Aorta (tissue), 5 donors: ENCODE measurements around the gene ZSCAN1. TPM values are rescaled to one million over a fixed set of nuclear protein-coding genes. Genes with fewer than 3 reads are reported as not detected.

ENCODE experiments used
- ATAC-seq: fragments of 200-7000 bp; cut with Tn5 transposase; one replicate; pipeline ENCODE4 v1.9.1; 2022; ENCODE audit warnings: moderate library complexity; ENCODE audit not compliant: low FRiP score
- DNase-seq, 2 donors: peaks; one replicate each; pipeline ENCODE4 v3.0.0-alpha.2; 2020
- H3K27ac ChIP-seq, 2 donors: one replicate each; pipeline ENCODE4 v1.5.1; 2013; ENCODE audit warnings: low read length in 2 of 2, mild to moderate bottlenecking in 2 of 2, moderate library complexity in 2 of 2, control low read depth in 1 of 2, inconsistent platforms in 1 of 2, low read depth in 1 of 2
- H3K27me3 ChIP-seq, 2 donors: one replicate each; pipeline ENCODE4 v1.6.1; 2013; ENCODE audit warnings: control low read depth in 1 of 2, low read length in 1 of 2, mild to moderate bottlenecking in 1 of 2, moderate library complexity in 1 of 2; ENCODE audit not compliant: insufficient read depth in 2 of 2, control insufficient read depth in 1 of 2
- H3K36me3 ChIP-seq, 2 donors: one replicate each; pipeline ENCODE4 v1.6.1; 2013; ENCODE audit warnings: control low read depth in 1 of 2, low read length in 1 of 2, mild to moderate bottlenecking in 1 of 2; ENCODE audit not compliant: insufficient read depth in 2 of 2, control insufficient read depth in 1 of 2
- H3K4me1 ChIP-seq, 2 donors: one replicate each; pipeline ENCODE4 v1.6.1; 2013; ENCODE audit warnings: low read length in 2 of 2, control low read depth in 1 of 2, mild to moderate bottlenecking in 1 of 2, moderate library complexity in 1 of 2; ENCODE audit not compliant: insufficient read depth in 2 of 2, control insufficient read depth in 1 of 2
- H3K4me3 ChIP-seq, 2 donors: one replicate each; pipeline ENCODE4 v1.5.1; 2013; ENCODE audit warnings: low read length in 2 of 2, control low read depth in 1 of 2, mild to moderate bottlenecking in 1 of 2
- H3K9me3 ChIP-seq: one replicate; pipeline ENCODE4 v1.6.1; 2013; ENCODE audit warnings: mild to moderate bottlenecking, low read length; ENCODE audit not compliant: control insufficient read depth
- WGBS, 2 donors: extraction: QIAGEN DNeasy Blood & Tissue Kit; methylation state at CpG; one replicate each; pipeline ENCODE4 v1.1.7; 2013; 5-methylcytosine and 5-hydroxymethylcytosine counted together
- intact Hi-C, 2 donors: fragments of 100-400 bp; cut with DNase I; formaldehyde crosslinking; loops; one replicate each; pipeline versions ENCODE4 v1.14.2 to v1.15.0; 2022
- polyA plus RNA-seq, 2 donors: library from polyadenylated mRNA; stranded (reverse); fragments of 200-250 nt; gene quantifications; one replicate each; pipeline ENCODE4 v1.2.3, GENCODE V29; 2013
- total RNA-seq, 2 donors: library from RNA; stranded (reverse); fragmentation: NEBNext Ultra II Directional; extraction: Animal tissue kit (Norgen Biotek cat#: 25700); gene quantifications; one replicate each; pipeline ENCODE4 v1.2.1, GENCODE V29; 2021
- donor health status: healthy with polysubstance abuse.
- donor health status: Bipolar disorder and iron deficiency.
- donor health status: DM: no; HTN: no; CAD: no.
- donor health status: DM: no; HTN: no; CAD: no.
- donor health status: DM: yes; HTN: yes; CAD: no.

Gene ZSCAN1
- total and polyA plus RNA-seq, 4 donors, result 0.23 TPM; not detected in 3

GRCh38 chr19:58045411-58046050, 11.7 kb downstream of the ZSCAN1 start:
- intact Hi-C loops, result no loop called here
- Histone ChIP-seq H3K27me3 (no peaks in the 10 kb centered on the region), H3K27ac (no peak overlapping the region), H3K4me3 (no peak overlapping the region), H3K4me1 (no peaks in the 10 kb centered on the region), H3K36me3 (no peaks in the 10 kb centered on the region), H3K9me3 (peaks cover 33% of the 10 kb centered on the region)
- ATAC-seq, result no peak
- no peak for DNase-seq
- WGBS, 2 donors, result 96% methylated on average over 24 of the region's 24 CpGs

- intact Hi-C loops, result no loop called here
- WGBS, 2 donors, result 86 to 90% methylated on average over 7 of the region's 7 CpGs
- peaks cover 28% of the 10 kb centered on the region for H3K9me3 ChIP-seq
- H3K4me1 ChIP-seq, result no peaks in the 10 kb centered on the region
- DNase-seq (no peak), ATAC-seq (no peak)
- no peaks in the 10 kb centered on the region for H3K36me3 ChIP-seq
- no peak overlapping the region for H3K4me3 ChIP-seq
- H3K27ac ChIP-seq, result no peak overlapping the region
- H3K27me3 ChIP-seq, result no peaks in the 10 kb centered on the region
These were observed 13.0 kb downstream of the ZSCAN1 start for GRCh38 chr19:58046856-58047255.

DNA sequence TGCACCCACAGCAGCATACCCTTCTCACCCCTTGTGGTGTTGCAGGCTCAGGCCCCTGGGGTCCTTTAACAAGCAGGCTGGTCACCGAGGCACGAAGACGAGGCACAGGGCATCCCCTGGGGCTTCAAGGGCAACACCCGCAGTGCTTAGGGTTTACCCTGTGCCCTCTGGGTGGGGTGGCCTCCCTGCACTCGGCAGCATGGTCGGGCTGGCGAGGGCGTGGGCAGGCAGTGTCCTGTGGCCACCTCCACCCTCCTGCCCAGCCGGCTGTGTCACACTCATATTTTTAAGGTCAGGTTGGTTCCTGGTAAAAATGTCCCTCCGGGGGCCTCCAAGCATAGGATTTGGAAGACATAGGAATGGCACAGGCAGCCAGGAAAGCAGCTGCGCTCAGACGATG, 13.8 kb downstream of the ZSCAN1 start:
- no peak for ATAC-seq

DNA sequence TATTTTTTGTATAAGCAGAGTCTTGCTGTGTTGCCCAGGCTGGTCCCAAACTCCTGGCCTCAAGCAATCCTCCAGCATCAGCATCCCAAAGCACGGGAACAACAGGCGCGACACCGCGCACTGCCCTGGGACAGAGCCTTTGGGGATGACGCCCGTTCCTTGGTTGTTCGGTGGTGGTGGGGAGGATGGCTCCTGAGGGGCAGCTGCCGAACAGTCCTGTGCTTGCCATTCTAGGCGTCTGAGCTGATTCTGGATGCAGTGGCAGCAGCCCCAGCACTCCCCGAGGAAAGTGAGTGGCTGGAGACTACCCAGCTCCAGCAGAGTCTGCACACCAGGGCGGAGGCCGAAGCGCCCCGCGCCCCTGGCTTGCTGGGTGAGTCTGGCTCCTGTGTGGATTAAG, 18.4 kb downstream of the ZSCAN1 start:
- no peaks in the 10 kb centered on the region for H3K4me1 ChIP-seq
- no peak overlapping the region for H3K4me3 ChIP-seq
- ATAC-seq (no peak), DNase-seq (no peak)
- no peaks in the 10 kb centered on the region for H3K27me3 ChIP-seq
- H3K9me3 ChIP-seq, result peaks cover 4% of the 10 kb centered on the region
- no peaks in the 10 kb centered on the region for H3K36me3 ChIP-seq
- intact Hi-C loops, result no loop called here
- WGBS, 2 donors, result 95 to 97% methylated on average over 16 of the region's 16 CpGs
- no peak overlapping the region for H3K27ac ChIP-seq

More for the DNA sequence above, 13.8 kb downstream of the ZSCAN1 start:
- 95% methylated on average over 12 of the region's 12 CpGs for WGBS, 2 donors
- no peak overlapping the region for H3K4me3 ChIP-seq
- H3K4me1 ChIP-seq, result no peaks in the 10 kb centered on the region
- H3K36me3 ChIP-seq, result no peaks in the 10 kb centered on the region
- intact Hi-C loops, result no loop called here
- no peak overlapping the region for H3K27ac ChIP-seq
- no peaks in the 10 kb centered on the region for H3K27me3 ChIP-seq
- DNase-seq, result no peak
- H3K9me3 ChIP-seq, result peaks cover 26% of the 10 kb centered on the region

GRCh38 chr19:58053480-58054156, 19.8 kb downstream of the ZSCAN1 start:
- H3K36me3 ChIP-seq, result no peaks in the 10 kb centered on the region
- H3K27ac ChIP-seq, result no peak overlapping the region
- H3K27me3 ChIP-seq, result no peaks in the 10 kb centered on the region
- WGBS, 2 donors, result 95% methylated on average over 25 to 30 of the region's 30 CpGs
- intact Hi-C loops, result no loop called here
- H3K4me3 ChIP-seq, result no peak overlapping the region
- H3K9me3 ChIP-seq, result no peaks in the 10 kb centered on the region
- ATAC-seq (no peak), DNase-seq (no peak)
- no peaks in the 10 kb centered on the region for H3K4me1 ChIP-seq

DNA sequence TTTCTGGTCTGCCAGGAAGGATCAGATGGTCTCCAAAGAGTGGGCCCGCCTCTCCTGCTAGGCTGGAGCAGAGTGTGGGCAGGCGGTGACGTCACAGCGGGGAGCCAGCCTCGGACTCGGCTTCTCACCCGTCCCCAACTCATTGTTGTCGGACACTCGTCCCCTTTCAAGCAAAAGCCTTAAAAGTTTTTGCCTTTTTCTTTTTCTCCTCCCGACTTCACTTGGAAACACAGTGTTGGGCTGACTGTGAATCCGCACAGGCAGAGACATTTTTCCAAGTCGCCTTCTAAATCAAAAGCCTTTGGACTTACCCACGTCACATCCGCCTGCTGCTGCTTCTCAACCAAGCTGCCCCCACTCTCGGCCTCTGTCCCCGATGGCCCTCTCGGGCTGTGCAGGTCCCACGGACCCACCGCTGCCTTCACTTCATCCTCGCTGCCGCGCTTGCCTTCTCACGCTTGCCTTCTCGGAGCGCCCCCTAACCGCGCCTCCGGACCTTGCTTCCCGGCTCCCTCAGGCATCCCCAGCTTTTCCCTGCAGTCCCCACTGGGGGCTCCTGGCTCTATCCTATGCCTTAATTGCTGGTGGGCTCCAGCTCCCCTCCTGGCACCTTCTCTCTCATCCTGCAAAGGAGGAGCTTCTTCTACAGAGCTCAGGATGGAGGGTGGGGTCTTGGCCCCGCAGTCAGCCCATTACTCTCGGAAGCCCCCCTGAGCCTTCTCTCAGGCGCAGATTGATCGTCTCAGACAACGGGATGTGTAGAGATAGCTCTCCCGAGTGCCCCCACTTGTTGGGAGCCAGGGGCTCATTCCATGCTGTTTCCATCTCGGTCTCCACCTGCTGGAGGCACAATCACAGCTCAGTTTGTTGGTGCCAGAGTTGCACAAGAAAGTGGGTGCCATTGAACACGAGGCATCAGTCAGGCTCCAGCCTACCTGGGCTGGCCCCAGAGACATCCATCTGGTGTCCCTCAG, 21.4 kb downstream of the ZSCAN1 start:
- ATAC-seq, result no peak

GRCh38 chr19:58056261-58056660, 22.4 kb downstream of the ZSCAN1 start:
- 94 to 97% methylated on average over 6 to 8 of the region's 8 CpGs for WGBS, 2 donors

More for the DNA sequence above, 21.4 kb downstream of the ZSCAN1 start:
- H3K27ac ChIP-seq, result no peak overlapping the region
- H3K9me3 ChIP-seq, result no peaks in the 10 kb centered on the region
- DNase-seq, result peak in 1 of 2 donors; percentile 67
- H3K4me3 ChIP-seq, result peak overlapping the region; percentile 15 to 20
- H3K36me3 ChIP-seq, result no peaks in the 10 kb centered on the region
- H3K27me3 ChIP-seq, result no peaks in the 10 kb centered on the region
- no peaks in the 10 kb centered on the region for H3K4me1 ChIP-seq
- intact Hi-C loops, result loop anchor here in 1 of 2 donors (5.0 kb wide), 1 partner anchor 42 kb away; the partner anchor contains the start of gene ZSCAN18
- 19 to 21% methylated on average over 37 of the region's 37 CpGs for WGBS, 2 donors

GRCh38 chr19:58056861-58057260, 23.0 kb downstream of the ZSCAN1 start:
- no peaks in the 10 kb centered on the region for H3K27me3 ChIP-seq
- H3K4me1 ChIP-seq, result no peaks in the 10 kb centered on the region
- 93 to 97% methylated on average over 8 of the region's 8 CpGs for WGBS, 2 donors
- ATAC-seq, result no peak
- intact Hi-C loops, result loop anchor here in 1 of 2 donors (5.0 kb wide), 1 partner anchor 40 kb away; the partner anchor contains the start of gene ZSCAN18
- no peak overlapping the region for H3K27ac ChIP-seq
- H3K36me3 ChIP-seq, result no peaks in the 10 kb centered on the region
- peak in 1 of 2 donors; percentile 60 for DNase-seq
- H3K9me3 ChIP-seq, result no peaks in the 10 kb centered on the region
- H3K4me3 ChIP-seq, result no peak overlapping the region

More at GRCh38 chr19:58056261-58056660, 22.4 kb downstream of the ZSCAN1 start:
- Histone ChIP-seq H3K9me3 (no peaks in the 10 kb centered on the region), H3K4me1 (no peaks in the 10 kb centered on the region), H3K27ac (no peak overlapping the region), H3K4me3 (no peak overlapping the region), H3K36me3 (no peaks in the 10 kb centered on the region), H3K27me3 (no peaks in the 10 kb centered on the region)
- DNase-seq (peak in 1 of 2 donors; percentile 60), ATAC-seq (no peak)
- intact Hi-C loops, result loop anchor here in 1 of 2 donors (5.0 kb wide), 1 partner anchor 41 kb away; the partner anchor contains the start of gene ZSCAN18
